OCI-LY3 (cell line): ENCODE measurements around the gene CFAP58.

Experiments used
- H2AFZ ChIP-seq: fragments of 200-600, 300-600 bp; shearing (Covaris generic); 2 replicates; pipeline ENCODE4 v1.6.0; 2014; ENCODE audit warnings: antibody characterized with exemption, low read depth, low read length
- H3K27ac ChIP-seq: fragments of 200-600, 300-600 bp; sonication (generic); 2 replicates; pipeline ENCODE4 v1.5.1; 2014; ENCODE audit warnings: mild to moderate bottlenecking, low read length, moderate library complexity, mixed read lengths
- H3K27me3 ChIP-seq: fragments of 200-600, 300-600 bp; sonication (generic); 2 replicates; pipeline ENCODE4 v1.6.1; 2014; ENCODE audit warnings: low read depth, low read length, mixed read lengths
- H3K36me3 ChIP-seq: fragments of 200-600, 300-600 bp; sonication (generic); replicated peaks from 2 replicates; pipeline ENCODE3; 2014; ENCODE audit warnings: low read depth, low read length, mixed read lengths
- H3K4me1 ChIP-seq: fragments of 300-600, 200-600 bp; sonication (generic); 2 replicates; pipeline ENCODE4 v1.6.1; 2014; ENCODE audit warnings: low read length, mixed read lengths
- H3K4me2 ChIP-seq: fragments of 200-600, 300-600 bp; sonication (generic); 2 replicates; pipeline ENCODE4 v1.6.1; 2014; ENCODE audit warnings: low read length, mixed read lengths
- H3K4me3 ChIP-seq: fragments of 300-600, 200-600 bp; sonication (generic); 2 replicates; pipeline ENCODE4 v1.5.1; 2014; ENCODE audit warnings: antibody characterized with exemption, mild to moderate bottlenecking, low read length, moderate library complexity
- H3K79me2 ChIP-seq: fragments of 300-600, 200-600 bp; shearing (Covaris generic); 2 replicates; pipeline ENCODE4 v1.6.1; 2014; ENCODE audit warnings: mild to moderate bottlenecking, low read length, mixed read lengths
- H3K9ac ChIP-seq: fragments of 300-600, 200-600 bp; shearing (Covaris generic); 2 replicates; pipeline ENCODE4 v1.6.0; 2014; ENCODE audit warnings: mild to moderate bottlenecking, low read length, moderate library complexity
- H3K9me3 ChIP-seq: fragments of 200-600, 300-600 bp; shearing (Covaris generic); 2 replicates; pipeline ENCODE4 v1.6.1; 2014; ENCODE audit warnings: low read length, mixed read lengths; ENCODE audit not compliant: insufficient read depth
- H4K20me1 ChIP-seq: fragments of 200-600, 300-600 bp; sonication (generic); 2 replicates; pipeline ENCODE4 v1.6.1; 2016; ENCODE audit warnings: low read length, mixed read lengths; ENCODE audit not compliant: insufficient read depth
- EZH2phosphoT487 ChIP-seq: fragments of 200-600 bp; shearing (Covaris generic); IDR thresholded peaks from 2 replicates; pipeline ENCODE4 v1.6.1; 2018; ENCODE audit warnings: antibody characterized with exemption, mixed run types, low read depth
- TF ChIP-seq, protein P1 (sequence below): fragments of 200-600, 300-600 bp; sonication (generic); IDR thresholded peaks from 2 replicates; pipeline ENCODE4 v1.5.1; 2014; ENCODE audit warnings: antibody characterized with exemption, low read length, low read depth

The CFAP58 gene

GRCh38 chr10:104328896-104329710 is 24.5 kb upstream of the CFAP58 start:
- peaks cover 86% of the 10 kb centered on the region for H4K20me1 ChIP-seq
- H3K9ac ChIP-seq: no peak overlapping the region
- no peaks in the 10 kb centered on the region for H3K36me3 ChIP-seq
- no peaks in the 10 kb centered on the region for H3K9me3 ChIP-seq
- H2AFZ ChIP-seq: no peak overlapping the region
- H3K4me3 ChIP-seq: no peak overlapping the region
- H3K27ac ChIP-seq: no peak overlapping the region
- TF ChIP-seq, protein P1, sequence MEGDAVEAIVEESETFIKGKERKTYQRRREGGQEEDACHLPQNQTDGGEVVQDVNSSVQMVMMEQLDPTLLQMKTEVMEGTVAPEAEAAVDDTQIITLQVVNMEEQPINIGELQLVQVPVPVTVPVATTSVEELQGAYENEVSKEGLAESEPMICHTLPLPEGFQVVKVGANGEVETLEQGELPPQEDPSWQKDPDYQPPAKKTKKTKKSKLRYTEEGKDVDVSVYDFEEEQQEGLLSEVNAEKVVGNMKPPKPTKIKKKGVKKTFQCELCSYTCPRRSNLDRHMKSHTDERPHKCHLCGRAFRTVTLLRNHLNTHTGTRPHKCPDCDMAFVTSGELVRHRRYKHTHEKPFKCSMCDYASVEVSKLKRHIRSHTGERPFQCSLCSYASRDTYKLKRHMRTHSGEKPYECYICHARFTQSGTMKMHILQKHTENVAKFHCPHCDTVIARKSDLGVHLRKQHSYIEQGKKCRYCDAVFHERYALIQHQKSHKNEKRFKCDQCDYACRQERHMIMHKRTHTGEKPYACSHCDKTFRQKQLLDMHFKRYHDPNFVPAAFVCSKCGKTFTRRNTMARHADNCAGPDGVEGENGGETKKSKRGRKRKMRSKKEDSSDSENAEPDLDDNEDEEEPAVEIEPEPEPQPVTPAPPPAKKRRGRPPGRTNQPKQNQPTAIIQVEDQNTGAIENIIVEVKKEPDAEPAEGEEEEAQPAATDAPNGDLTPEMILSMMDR: no peak
- TF ChIP-seq EZH2phosphoT487: no peak
- H3K4me2 ChIP-seq: no peak overlapping the region
- no peaks in the 10 kb centered on the region for H3K4me1 ChIP-seq
- H3K79me2 ChIP-seq: peaks cover 83% of the 10 kb centered on the region
- no peaks in the 10 kb centered on the region for H3K27me3 ChIP-seq

GRCh38 chr10:104329735-104330134 is 23.9 kb upstream of the CFAP58 start:
- no peaks in the 10 kb centered on the region for H3K36me3 ChIP-seq
- H3K27ac ChIP-seq: no peak overlapping the region
- H3K9me3 ChIP-seq: no peaks in the 10 kb centered on the region
- H3K4me2 ChIP-seq: no peak overlapping the region
- H4K20me1 ChIP-seq: peaks cover 85% of the 10 kb centered on the region
- no peak overlapping the region for H3K9ac ChIP-seq
- no peaks in the 10 kb centered on the region for H3K4me1 ChIP-seq
- H3K4me3 ChIP-seq: no peak overlapping the region
- TF ChIP-seq, protein P1: no peak
- no peak for TF ChIP-seq EZH2phosphoT487
- no peak overlapping the region for H2AFZ ChIP-seq
- peaks cover 84% of the 10 kb centered on the region for H3K79me2 ChIP-seq
- no peaks in the 10 kb centered on the region for H3K27me3 ChIP-seq

GRCh38 chr10:104330168-104331110 is 23.2 kb upstream of the CFAP58 start:
- TF ChIP-seq, protein P1: no peak
- TF ChIP-seq EZH2phosphoT487: no peak
- Histone ChIP-seq H3K4me2 (no peak overlapping the region), H3K9me3 (no peaks in the 10 kb centered on the region), H3K36me3 (no peaks in the 10 kb centered on the region), H3K27ac (no peak overlapping the region), H3K79me2 (peaks cover 87% of the 10 kb centered on the region), H3K9ac (no peak overlapping the region), H2AFZ (no peak overlapping the region), H4K20me1 (peaks cover 88% of the 10 kb centered on the region), H3K4me1 (no peaks in the 10 kb centered on the region), H3K27me3 (no peaks in the 10 kb centered on the region), H3K4me3 (no peak overlapping the region)
